GM12874 (cell line): ENCODE data around the gene PPOX.

ENCODE experiments used
- TF ChIP-seq, protein P1 (sequence below): IDR thresholded peaks from 2 replicates; pipeline ENCODE4 v1.5.1; 2011; ENCODE audit warnings: low read depth, mild to moderate bottlenecking, control low read depth, low read length, moderate library complexity; ENCODE audit not compliant: insufficient read depth

The PPOX gene

DNA sequence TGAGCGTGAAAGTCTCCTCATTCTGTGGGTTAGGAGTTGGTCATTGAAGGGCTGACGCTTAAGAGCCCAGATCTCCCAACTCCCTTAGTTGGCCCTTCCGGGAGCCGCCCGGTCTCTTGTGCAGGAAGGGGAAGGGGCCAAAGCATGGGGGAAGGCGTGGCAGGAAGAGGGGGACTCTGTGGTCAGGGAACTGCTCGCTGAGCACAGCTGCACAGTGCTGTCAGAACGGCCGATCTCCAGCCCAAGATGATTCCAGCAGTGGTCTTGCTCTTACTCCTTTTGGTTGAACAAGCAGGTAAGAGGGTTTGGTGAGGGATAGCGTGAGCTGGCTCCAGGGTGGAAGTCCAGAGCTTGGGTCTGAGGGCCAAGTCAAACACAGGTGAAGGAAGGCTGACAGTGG lies 48.9 kb downstream of the PPOX start, which contains the start of gene FCER1G:
TSS of gene FCER1G (plus strand) at position 220 of the 400 bp plus-strand sequence. CDS start at position 247, 27 bp downstream.
- TF ChIP-seq, protein P1, sequence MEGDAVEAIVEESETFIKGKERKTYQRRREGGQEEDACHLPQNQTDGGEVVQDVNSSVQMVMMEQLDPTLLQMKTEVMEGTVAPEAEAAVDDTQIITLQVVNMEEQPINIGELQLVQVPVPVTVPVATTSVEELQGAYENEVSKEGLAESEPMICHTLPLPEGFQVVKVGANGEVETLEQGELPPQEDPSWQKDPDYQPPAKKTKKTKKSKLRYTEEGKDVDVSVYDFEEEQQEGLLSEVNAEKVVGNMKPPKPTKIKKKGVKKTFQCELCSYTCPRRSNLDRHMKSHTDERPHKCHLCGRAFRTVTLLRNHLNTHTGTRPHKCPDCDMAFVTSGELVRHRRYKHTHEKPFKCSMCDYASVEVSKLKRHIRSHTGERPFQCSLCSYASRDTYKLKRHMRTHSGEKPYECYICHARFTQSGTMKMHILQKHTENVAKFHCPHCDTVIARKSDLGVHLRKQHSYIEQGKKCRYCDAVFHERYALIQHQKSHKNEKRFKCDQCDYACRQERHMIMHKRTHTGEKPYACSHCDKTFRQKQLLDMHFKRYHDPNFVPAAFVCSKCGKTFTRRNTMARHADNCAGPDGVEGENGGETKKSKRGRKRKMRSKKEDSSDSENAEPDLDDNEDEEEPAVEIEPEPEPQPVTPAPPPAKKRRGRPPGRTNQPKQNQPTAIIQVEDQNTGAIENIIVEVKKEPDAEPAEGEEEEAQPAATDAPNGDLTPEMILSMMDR = no peak

DNA sequence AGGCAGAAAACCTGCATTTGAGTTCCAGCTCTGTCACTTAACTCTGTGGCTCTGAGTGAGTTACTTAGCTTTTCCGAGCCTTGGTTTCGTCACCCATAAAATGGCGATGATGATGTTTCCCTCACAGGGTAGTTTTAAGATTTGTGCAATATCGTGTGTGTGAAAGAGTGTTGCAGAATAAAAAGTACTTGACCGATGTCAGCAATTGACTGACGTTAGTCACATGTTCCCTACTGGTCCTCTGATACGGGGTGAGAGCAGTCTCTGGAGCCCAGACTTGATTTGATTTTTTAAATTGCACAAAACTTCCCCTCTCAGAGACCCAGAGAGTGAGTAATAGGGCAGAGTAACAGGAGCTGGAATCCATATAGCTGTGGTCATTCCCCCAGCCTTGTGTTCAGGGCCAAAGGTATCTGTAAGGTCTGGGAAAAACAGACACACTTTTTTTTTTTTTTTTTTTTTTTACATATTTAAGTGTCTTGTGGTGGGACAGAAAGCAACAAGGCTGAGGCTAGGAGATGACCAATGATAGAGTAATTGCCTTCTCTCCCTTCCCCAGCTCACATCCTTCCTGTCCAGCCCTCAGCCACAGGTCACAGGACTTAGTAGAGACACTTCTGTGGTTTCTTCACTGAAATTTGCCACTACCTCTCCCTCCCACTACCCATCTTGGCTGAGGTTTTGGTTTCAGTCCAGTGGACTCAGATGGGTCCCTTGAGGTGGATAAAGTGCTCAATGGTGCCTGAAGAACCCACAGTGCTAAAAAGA lies 50.9 kb downstream of the PPOX start:
- TF ChIP-seq, protein P1 = no peak

DNA sequence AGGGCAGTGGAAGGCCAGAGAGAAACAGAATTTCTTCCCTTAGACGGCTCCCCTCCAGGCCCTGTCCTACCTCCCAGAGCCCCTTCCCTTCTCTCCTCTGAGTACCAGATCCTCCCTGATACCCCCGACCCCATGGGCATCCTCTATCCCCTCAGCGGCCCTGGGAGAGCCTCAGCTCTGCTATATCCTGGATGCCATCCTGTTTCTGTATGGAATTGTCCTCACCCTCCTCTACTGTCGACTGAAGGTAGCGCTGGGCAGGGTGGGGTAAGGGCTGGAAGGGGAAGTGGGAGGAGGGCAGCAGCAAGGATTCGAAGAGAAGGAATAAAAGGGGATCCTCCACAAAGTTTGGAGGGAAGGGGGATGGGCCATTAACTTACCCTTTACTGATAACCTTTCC lies 51.6 kb downstream of the PPOX start:
- TF ChIP-seq, protein P1 = no peak

DNA sequence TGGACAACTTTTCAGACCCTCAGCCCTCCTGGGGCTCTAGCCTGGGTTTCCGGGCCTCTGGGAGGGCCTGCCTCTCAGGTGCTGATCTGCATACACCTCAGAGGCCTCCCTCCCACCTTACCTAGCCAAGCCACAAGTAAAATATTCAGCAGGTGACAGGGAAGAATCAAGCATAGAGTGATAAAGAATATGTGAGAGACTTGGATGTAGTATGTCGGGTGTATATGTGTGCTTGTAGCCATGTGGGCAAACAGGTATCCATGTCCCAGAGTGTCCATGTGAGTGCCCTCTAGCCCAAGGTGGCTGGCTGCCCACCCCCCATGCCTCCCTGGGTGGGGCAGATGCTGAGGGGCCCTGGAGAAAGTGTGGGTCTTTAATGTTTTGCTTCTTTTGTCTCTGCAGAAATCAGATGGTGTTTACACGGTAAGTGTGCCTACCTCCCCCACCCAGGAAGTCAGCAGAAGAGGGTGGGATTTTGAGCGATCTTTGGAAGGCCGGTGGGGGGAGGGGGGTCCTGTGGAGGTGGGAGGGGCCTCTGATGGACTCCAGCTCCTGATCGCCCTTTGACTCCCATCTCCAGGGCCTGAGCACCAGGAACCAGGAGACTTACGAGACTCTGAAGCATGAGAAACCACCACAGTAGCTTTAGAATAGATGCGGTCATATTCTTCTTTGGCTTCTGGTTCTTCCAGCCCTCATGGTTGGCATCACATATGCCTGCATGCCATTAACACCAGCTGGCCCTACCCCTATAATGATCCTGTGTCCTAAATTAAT lies 52.3 kb downstream of the PPOX start:
- TF ChIP-seq, protein P1 = no peak

DNA sequence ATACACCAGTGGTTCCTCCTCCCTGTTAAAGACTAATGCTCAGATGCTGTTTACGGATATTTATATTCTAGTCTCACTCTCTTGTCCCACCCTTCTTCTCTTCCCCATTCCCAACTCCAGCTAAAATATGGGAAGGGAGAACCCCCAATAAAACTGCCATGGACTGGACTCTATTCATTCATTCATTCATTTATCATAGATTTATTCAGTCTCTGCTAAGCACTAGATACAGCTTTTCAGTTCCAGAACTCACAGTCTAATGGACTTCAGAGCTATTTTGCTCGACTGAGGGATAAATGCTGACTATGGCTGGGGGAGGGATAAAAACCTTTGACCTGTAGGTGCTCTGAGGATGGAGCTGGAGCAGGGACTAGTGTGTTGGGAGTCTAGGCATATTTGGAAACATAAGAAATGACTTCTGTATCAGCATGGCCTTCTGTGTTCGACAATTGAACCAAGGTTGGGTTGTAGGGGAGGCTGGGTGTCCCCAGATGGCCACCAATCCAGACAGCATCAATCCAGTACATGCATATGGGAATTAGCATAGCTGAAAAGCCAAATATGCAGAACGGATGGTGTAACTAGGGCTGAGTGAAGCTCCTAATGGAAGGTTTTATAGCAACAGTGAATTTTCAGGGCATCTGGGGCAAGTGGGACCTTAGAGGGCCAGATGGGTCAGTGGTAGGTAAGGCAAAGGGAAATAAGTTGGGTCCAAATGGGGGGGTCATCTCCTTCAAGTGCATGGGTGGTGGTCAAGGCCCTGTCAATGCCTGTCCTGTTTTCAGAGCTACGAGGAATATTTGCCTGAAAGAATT lies 53.1 kb downstream of the PPOX start:
- TF ChIP-seq, protein P1 = no peak

DNA sequence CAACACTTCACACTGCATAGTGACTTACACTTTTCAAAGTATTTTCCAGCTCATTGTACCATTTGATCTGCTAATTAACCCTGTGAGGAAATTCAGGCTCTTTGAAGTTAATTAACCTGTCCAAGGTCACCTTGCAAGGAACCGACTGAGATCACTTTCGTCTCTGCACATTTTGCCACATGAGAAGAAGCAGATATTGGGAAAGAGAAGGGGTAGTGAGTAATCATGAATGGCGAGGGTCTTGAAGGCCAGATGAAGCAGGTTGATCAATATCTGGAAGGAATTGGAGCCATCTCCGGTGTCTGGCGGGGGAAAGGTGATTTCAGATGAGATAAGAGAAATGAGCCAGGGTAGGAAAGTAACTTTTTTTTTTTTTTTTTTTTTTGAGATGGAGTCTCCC lies 53.8 kb downstream of the PPOX start:
- TF ChIP-seq, protein P1 = no peak
